Parathyroid adenoma (tissue), 2 donors: ENCODE measurements around the gene RAMACL.

Experiments
- H2AFZ ChIP-seq: fragments of 300-600 bp; sonication (generic); one replicate; pipeline ENCODE4 v1.7.0; 2017; ENCODE audit warnings: antibody characterized with exemption, mild to moderate bottlenecking
- H3K27ac ChIP-seq: fragments of 300-600 bp; sonication (generic); one replicate; pipeline ENCODE4 v1.7.0; 2017
- H3K27me3 ChIP-seq: fragments of 300-600 bp; sonication (generic); one replicate; pipeline ENCODE4 v1.7.0; 2017; ENCODE audit warnings: low read length; ENCODE audit not compliant: control insufficient read depth, insufficient read depth
- H3K36me3 ChIP-seq: fragments of 300-600 bp; sonication (generic); one replicate; pipeline ENCODE4 v1.7.0; 2017; ENCODE audit warnings: low read length; ENCODE audit not compliant: control insufficient read depth, insufficient read depth
- H3K4me1 ChIP-seq: fragments of 300-600 bp; sonication (generic); one replicate; pipeline ENCODE4 v1.7.0; 2017; ENCODE audit warnings: control low read depth
- H3K4me2 ChIP-seq: fragments of 300-600 bp; sonication (generic); one replicate; pipeline ENCODE4 v1.7.0; 2017; ENCODE audit warnings: low read length
- H3K4me3 ChIP-seq: fragments of 300-600 bp; sonication (generic); one replicate; pipeline ENCODE4 v1.7.0; 2017; ENCODE audit warnings: low read depth, low read length
- H3K79me2 ChIP-seq: fragments of 300-600 bp; sonication (generic); one replicate; pipeline ENCODE4 v1.7.0; 2017; ENCODE audit warnings: control low read depth
- H3K9ac ChIP-seq: fragments of 300-600 bp; sonication (generic); one replicate; pipeline ENCODE4 v1.7.0; 2017; ENCODE audit warnings: mild to moderate bottlenecking
- H3K9me3 ChIP-seq: fragments of 300-600 bp; sonication (generic); one replicate; pipeline ENCODE4 v1.7.0; 2017; ENCODE audit warnings: low read length; ENCODE audit not compliant: control insufficient read depth
- CTCF ChIP-seq: fragments of 300-600 bp; sonication (generic); IDR thresholded peaks from one replicate; pipeline ENCODE4 v1.7.0; 2017; ENCODE audit warnings: antibody characterized with exemption, mild to moderate bottlenecking
- donor health status: primary hyperparathyroidism.

Gene RAMACL

GRCh38 chr6:166569206-166569605 is 17.3 kb downstream of the RAMACL start:
- H3K36me3 ChIP-seq, result no peaks in the 10 kb centered on the region
- H3K27me3 ChIP-seq, result no peaks in the 10 kb centered on the region
- peaks cover 61% of the 10 kb centered on the region for H3K79me2 ChIP-seq
- H2AFZ ChIP-seq, result no peak overlapping the region
- H3K27ac ChIP-seq, result no peak overlapping the region
- H3K9me3 ChIP-seq, result no peaks in the 10 kb centered on the region
- H3K9ac ChIP-seq, result no peak overlapping the region
- TF ChIP-seq CTCF, result no peak
- H3K4me2 ChIP-seq, result no peak overlapping the region
- peaks cover 21% of the 10 kb centered on the region for H3K4me1 ChIP-seq
- H3K4me3 ChIP-seq, result no peak overlapping the region

GRCh38 chr6:166567813-166568212 is 18.7 kb downstream of the RAMACL start:
- no peak overlapping the region for H3K27ac ChIP-seq
- no peaks in the 10 kb centered on the region for H3K27me3 ChIP-seq

GRCh38 chr6:166567107-166567506 is 19.4 kb downstream of the RAMACL start:
- Histone ChIP-seq H3K4me2 (no peak overlapping the region), H3K79me2 (peaks cover 70% of the 10 kb centered on the region), H3K27ac (no peak overlapping the region), H2AFZ (no peak overlapping the region), H3K9me3 (no peaks in the 10 kb centered on the region), H3K4me1 (peaks cover 16% of the 10 kb centered on the region), H3K27me3 (no peaks in the 10 kb centered on the region), H3K9ac (no peak overlapping the region), H3K4me3 (no peak overlapping the region), H3K36me3 (no peaks in the 10 kb centered on the region)
- TF ChIP-seq CTCF, result no peak

More at GRCh38 chr6:166567813-166568212, 18.7 kb downstream of the RAMACL start:
- Histone ChIP-seq H2AFZ (no peak overlapping the region), H3K79me2 (peaks cover 67% of the 10 kb centered on the region), H3K36me3 (no peaks in the 10 kb centered on the region), H3K4me3 (no peak overlapping the region), H3K4me2 (no peak overlapping the region), H3K9me3 (no peaks in the 10 kb centered on the region), H3K4me1 (peaks cover 19% of the 10 kb centered on the region), H3K9ac (no peak overlapping the region)
- TF ChIP-seq CTCF, result no peak

GRCh38 chr6:166566026-166567011 is 20.2 kb downstream of the RAMACL start:
- Histone ChIP-seq H3K4me1 (peaks cover 21% of the 10 kb centered on the region), H3K79me2 (peaks cover 78% of the 10 kb centered on the region), H3K9me3 (no peaks in the 10 kb centered on the region), H3K9ac (no peak overlapping the region), H3K36me3 (no peaks in the 10 kb centered on the region), H3K4me3 (no peak overlapping the region), H3K4me2 (no peak overlapping the region), H2AFZ (no peak overlapping the region), H3K27me3 (no peaks in the 10 kb centered on the region), H3K27ac (no peak overlapping the region)
- TF ChIP-seq CTCF, result no peak
